Neural cell (in vitro differentiated cells): Measurements from ENCODE around the gene ELMO1. TPM values are rescaled to one million over a fixed set of nuclear protein-coding genes. Genes with fewer than 3 reads are reported as not detected.

Experiments
- H2AFZ ChIP-seq: fragments of 200-600, 300-800 bp; sonication (generic), shearing (Covaris generic); 2 replicates; pipeline ENCODE4 v1.6.0; 2014; ENCODE audit warnings: low read depth, mild to moderate bottlenecking, antibody characterized with exemption, low read length, moderate library complexity
- H3F3A ChIP-seq: fragments of 200-600 bp; shearing (Covaris generic); 2 replicates; pipeline ENCODE4 v1.6.1; 2016; ENCODE audit warnings: mild to moderate bottlenecking, moderate library complexity, mixed read lengths, antibody characterized with exemption, low read length; ENCODE audit not compliant: insufficient read depth, poor library complexity, severe bottlenecking
- H3K27ac ChIP-seq: fragments of 200-600, 300-800 bp; sonication (generic), shearing (Covaris generic); 2 replicates; pipeline ENCODE4 v1.5.1; 2014; ENCODE audit warnings: mild to moderate bottlenecking, low read length, moderate library complexity
- H3K27me3 ChIP-seq: fragments of 300-800, 200-600 bp; sonication (generic), shearing (Covaris generic); 2 replicates; pipeline ENCODE4 v1.6.0; 2014; ENCODE audit warnings: mild to moderate bottlenecking, low read depth, low read length, moderate library complexity; ENCODE audit not compliant: insufficient read depth
- H3K36me3 ChIP-seq: fragments of 300-800, 200-600 bp; sonication (generic), shearing (Covaris generic); 2 replicates; pipeline ENCODE4 v1.5.1; 2014; ENCODE audit warnings: mild to moderate bottlenecking, antibody characterized with exemption, low read length, moderate library complexity; ENCODE audit not compliant: insufficient read depth
- H3K4me2 ChIP-seq: fragments of 300-800, 200-600 bp; sonication (generic), shearing (Covaris generic); 2 replicates; pipeline ENCODE4 v1.6.0; 2014; ENCODE audit warnings: mild to moderate bottlenecking, low read length
- H3K4me3 ChIP-seq: fragments of 300-800, 200-600 bp; sonication (generic), shearing (Covaris generic); 2 replicates; pipeline ENCODE4 v1.5.1; 2014; ENCODE audit warnings: mild to moderate bottlenecking, low read length, moderate library complexity
- H3K79me2 ChIP-seq: fragments of 200-600 bp; shearing (Covaris generic); replicated peaks from 2 replicates; pipeline ENCODE4 v1.6.0; 2014; ENCODE audit warnings: mild to moderate bottlenecking, low read length, moderate library complexity; ENCODE audit not compliant: insufficient read depth
- H3K9ac ChIP-seq: fragments of 300-800, 200-600 bp; sonication (generic), shearing (Covaris generic); 2 replicates; pipeline ENCODE4 v1.6.1; 2016; ENCODE audit warnings: mild to moderate bottlenecking, low read length, mixed read lengths
- H3K9me2 ChIP-seq: fragments of 200-600 bp; shearing (Covaris generic); 2 replicates; pipeline ENCODE4 v1.6.1; 2016; ENCODE audit warnings: mild to moderate bottlenecking, low read length, mixed read lengths; ENCODE audit not compliant: insufficient read depth
- H3K9me3 ChIP-seq: fragments of 200-600, 300-800 bp; sonication (generic), shearing (Covaris generic); 2 replicates; pipeline ENCODE4 v1.6.1; 2016; ENCODE audit warnings: mild to moderate bottlenecking, mixed run types, low read length, moderate library complexity, mixed read lengths
- H4K20me1 ChIP-seq: fragments of 200-600 bp; shearing (Covaris generic); 2 replicates; pipeline ENCODE4 v1.6.1; 2016; ENCODE audit warnings: mild to moderate bottlenecking, mixed run types; ENCODE audit not compliant: insufficient read depth
- CTCF ChIP-seq: fragments of 450-650 bp; IDR thresholded peaks from 2 replicates; pipeline ENCODE4 v1.5.1; 2014; ENCODE audit warnings: antibody characterized with exemption, mild to moderate bottlenecking, moderate library complexity; ENCODE audit not compliant: poor library complexity, severe bottlenecking
- EP300 ChIP-seq: fragments of 450-650 bp; conservative IDR thresholded peaks from 2 replicates; pipeline ENCODE4 v1.6.1; 2014; ENCODE audit warnings: antibody characterized with exemption, mild to moderate bottlenecking, moderate library complexity; ENCODE audit not compliant: poor library complexity, severe bottlenecking
- EZH2 ChIP-seq: fragments of 200-600, 300-800 bp; shearing (Covaris generic), sonication (generic); IDR thresholded peaks from 2 replicates; pipeline ENCODE4 v1.6.1; 2014; ENCODE audit warnings: antibody characterized with exemption, low read length, borderline replicate concordance, mild to moderate bottlenecking; ENCODE audit not compliant: insufficient read depth, poor library complexity, severe bottlenecking
- MXI1 ChIP-seq: fragments of 450-650 bp; conservative IDR thresholded peaks from 2 replicates; pipeline ENCODE4 v1.6.1; 2014; ENCODE audit warnings: antibody characterized with exemption, mild to moderate bottlenecking; ENCODE audit not compliant: poor library complexity, severe bottlenecking
- POLR2AphosphoS5 ChIP-seq: IDR thresholded peaks from 2 replicates; pipeline ENCODE4 v1.6.1; 2012
- RAD21 ChIP-seq: fragments of 450-650 bp; conservative IDR thresholded peaks from 2 replicates; pipeline ENCODE4 v1.6.1; 2014; ENCODE audit warnings: antibody characterized with exemption, mild to moderate bottlenecking, moderate library complexity
- REST ChIP-seq: IDR thresholded peaks from 2 replicates; pipeline ENCODE4 v1.6.1; 2012; ENCODE audit warnings: borderline replicate concordance
- SMC3 ChIP-seq: fragments of 450-650 bp; conservative IDR thresholded peaks from 2 replicates; pipeline ENCODE4 v1.6.1; 2014; ENCODE audit warnings: antibody characterized with exemption, mild to moderate bottlenecking, moderate library complexity; ENCODE audit not compliant: poor library complexity
- TAF1 ChIP-seq: IDR thresholded peaks from 2 replicates; pipeline ENCODE4 v1.6.1; 2012; ENCODE audit warnings: low read depth
- polyA plus RNA-seq: library from polyadenylated mRNA; depleted of rRNA; stranded (reverse); fragments of >200 nt; gene quantifications from 2 replicates; pipeline ENCODE4 v1.2.3, GENCODE V29; 2014

Gene ELMO1
- polyA plus RNA-seq, 1 donor from 2014 or later, result 12.2 TPM

GRCh38 chr7:37033141-37033540, 415.5 kb downstream of the ELMO1 start:
- no peaks in the 10 kb centered on the region for H3F3A ChIP-seq
- no peak overlapping the region for H3K4me2 ChIP-seq
- H3K27ac ChIP-seq, result peak overlapping the region; percentile 37
- TF ChIP-seq REST (peak; percentile 2), CTCF (no peak)
- H3K4me3 ChIP-seq, result no peak overlapping the region
- H3K9me2 ChIP-seq, result no peaks in the 10 kb centered on the region
- H3K9me3 ChIP-seq, result no peaks in the 10 kb centered on the region
- no peak overlapping the region for H2AFZ ChIP-seq
- no peaks in the 10 kb centered on the region for H3K36me3 ChIP-seq
- H4K20me1 ChIP-seq, result no peaks in the 10 kb centered on the region
- no peaks in the 10 kb centered on the region for H3K27me3 ChIP-seq
- no peak overlapping the region for H3K9ac ChIP-seq
- H3K79me2 ChIP-seq, result no peaks in the 10 kb centered on the region

GRCh38 chr7:37032258-37032601, 416.4 kb downstream of the ELMO1 start:
- H3K9me2 ChIP-seq, result no peaks in the 10 kb centered on the region
- no peaks in the 10 kb centered on the region for H3K36me3 ChIP-seq
- no peaks in the 10 kb centered on the region for H3K79me2 ChIP-seq
- H3K27me3 ChIP-seq, result no peaks in the 10 kb centered on the region
- TF ChIP-seq EP300 (no peak), TAF1 (no peak), POLR2AphosphoS5 (no peak), RAD21 (no peak), EZH2 (no peak), MXI1 (no peak), CTCF (no peak), SMC3 (no peak), REST (no peak)
- no peak overlapping the region for H2AFZ ChIP-seq
- H3K9ac ChIP-seq, result no peak overlapping the region
- no peaks in the 10 kb centered on the region for H4K20me1 ChIP-seq
- no peaks in the 10 kb centered on the region for H3F3A ChIP-seq
- H3K27ac ChIP-seq, result peak overlapping the region; percentile 26
- H3K4me3 ChIP-seq, result no peak overlapping the region
- no peaks in the 10 kb centered on the region for H3K9me3 ChIP-seq
- no peak overlapping the region for H3K4me2 ChIP-seq
